GM19452 (cell line): Measurements from ENCODE around the gene CCDC177.

Experiments used
- ATAC-seq: cut with Tn5 transposase; IDR thresholded peaks from one replicate; pipeline ENCODE4 v1.9.1; 2021; ENCODE audit not compliant: unreplicated experiment

CCDC177 gene

DNA sequence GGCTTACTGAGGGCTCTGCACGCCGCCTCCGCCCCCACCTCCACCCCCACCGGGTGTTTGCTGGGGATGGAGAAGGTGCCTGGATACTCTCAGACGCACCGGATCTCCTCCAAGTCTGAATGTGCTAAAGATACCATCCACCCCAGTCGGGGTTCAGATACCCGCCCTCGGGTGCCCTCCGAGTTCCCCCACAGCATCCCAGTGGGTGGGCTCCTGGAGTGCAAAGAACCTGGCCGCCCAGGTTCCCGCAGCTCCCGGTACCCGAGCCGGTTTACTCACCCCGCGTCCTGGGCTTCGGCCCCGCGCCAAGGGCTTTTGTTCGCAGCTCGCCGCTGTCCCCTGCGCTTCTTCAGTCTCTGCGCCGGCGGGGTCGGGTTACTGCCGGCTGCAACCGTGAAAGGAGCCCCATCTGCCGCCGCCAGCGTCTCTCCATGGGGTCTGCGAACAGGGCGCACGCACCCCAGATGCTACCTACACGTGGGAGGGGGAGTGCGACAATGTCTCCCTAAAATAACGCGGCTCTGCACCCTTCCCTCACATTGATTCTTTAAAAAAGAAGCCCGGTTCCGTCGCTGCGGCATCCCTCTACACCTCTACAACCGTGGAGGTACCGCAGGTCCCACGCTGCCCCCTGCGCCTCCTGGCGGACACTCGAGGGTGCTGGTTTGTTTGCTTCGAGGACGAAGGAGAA, at the start of gene CCDC177:
TSS of gene CCDC177 (minus strand) at position 609 of the 691 bp plus-strand sequence. CDS start 1,249 bp downstream, outside the sequence.
- no peak for ATAC-seq

DNA sequence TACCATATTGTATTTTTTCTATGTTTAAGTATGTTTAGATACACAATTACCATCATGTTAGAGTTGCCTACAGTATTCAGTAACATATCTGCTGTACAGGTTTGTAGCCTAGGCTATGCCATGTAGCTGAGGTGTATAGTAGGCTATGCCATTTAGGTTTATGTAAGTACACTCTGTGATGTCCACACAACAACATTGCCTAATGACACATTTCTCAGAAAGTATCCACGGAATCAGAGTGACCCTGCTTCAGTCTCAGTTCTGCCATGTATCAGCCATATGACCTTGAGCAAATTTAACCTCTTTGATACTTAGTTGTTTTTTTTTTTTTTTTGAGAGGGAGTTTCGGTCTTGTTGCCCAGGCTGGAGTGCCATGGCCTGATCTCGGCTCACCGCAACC, 49.5 kb upstream of the CCDC177 start:
- ATAC-seq, result no peak

DNA sequence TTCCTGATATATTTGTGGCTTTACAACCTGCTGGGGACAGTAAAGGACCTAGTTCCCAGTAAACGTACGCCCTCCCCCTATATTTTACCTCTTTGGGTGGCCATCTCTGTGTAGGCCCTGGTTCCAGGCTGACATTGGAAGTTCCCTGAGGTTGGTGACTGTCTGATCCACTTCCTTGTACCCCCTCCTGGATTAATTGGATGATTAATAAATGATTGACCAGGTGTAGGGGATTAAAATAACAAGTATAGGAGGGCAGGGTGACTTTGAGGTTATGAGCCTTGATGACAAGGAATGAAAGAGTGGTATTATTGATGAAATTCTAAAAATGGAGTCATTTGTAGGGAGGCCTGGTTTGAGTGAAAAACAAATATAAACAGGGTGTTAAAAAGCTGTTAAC, 46.3 kb upstream of the CCDC177 start:
- ATAC-seq, result no peak

DNA sequence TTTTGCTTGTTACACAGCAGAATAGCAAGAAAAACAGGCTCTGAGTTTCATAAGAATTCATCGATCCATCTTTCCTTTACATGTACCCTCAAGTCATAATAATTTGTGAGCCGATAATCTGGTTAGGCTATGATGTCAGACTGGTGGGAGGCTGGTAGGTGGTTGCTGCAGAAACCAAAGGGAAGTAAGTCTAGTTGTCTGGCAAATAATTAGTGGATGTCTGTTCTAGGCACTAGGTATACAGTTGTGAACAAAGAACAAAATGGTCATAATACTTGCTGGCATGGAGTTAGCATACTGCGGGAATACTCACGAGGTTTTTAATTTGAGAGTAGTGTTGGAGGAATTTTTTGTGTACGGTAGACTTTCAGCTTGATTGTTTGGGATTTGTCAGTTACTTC, 45.5 kb upstream of the CCDC177 start:
- ATAC-seq, result no peak

DNA sequence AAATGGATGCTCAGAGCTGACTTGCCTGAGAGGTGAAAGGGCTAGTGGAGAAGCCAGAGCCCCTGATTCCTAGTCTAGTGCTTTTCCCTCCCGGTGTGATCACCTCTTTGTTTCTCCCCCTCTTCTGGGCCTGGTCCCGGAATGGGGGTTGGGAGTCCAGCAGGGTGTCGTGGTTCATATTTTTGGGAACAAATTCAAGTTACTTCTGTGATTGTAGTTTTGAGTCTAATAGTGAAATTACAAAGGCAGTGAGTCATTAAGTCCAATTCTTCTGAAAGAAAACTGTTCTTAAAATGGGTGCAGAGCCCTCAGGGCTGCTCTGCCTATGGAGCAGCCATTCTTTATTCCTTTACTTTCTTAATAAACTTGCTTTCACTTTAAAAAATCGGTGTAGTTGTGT, 44.3 kb upstream of the CCDC177 start:
- no peak for ATAC-seq

DNA sequence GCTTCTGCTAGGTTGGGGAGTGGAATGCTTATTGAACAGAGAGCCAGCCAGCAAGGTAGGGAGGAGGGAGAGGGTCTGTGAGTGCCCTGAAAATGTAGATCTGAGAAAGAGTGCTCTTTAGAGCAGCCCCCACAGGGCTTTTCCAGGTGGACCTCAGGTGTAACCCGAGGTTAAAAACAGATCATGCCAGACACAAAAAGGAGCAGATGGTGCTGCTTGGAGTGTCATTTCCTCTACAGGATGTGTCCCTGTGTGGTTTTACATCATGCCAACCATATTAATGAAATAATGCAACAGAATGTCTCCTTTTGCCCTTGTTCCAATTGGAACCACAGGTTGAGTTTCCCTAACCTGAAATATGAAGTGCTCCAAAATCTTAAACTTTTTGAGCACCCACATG, 43.1 kb upstream of the CCDC177 start:
- ATAC-seq, result no peak

DNA sequence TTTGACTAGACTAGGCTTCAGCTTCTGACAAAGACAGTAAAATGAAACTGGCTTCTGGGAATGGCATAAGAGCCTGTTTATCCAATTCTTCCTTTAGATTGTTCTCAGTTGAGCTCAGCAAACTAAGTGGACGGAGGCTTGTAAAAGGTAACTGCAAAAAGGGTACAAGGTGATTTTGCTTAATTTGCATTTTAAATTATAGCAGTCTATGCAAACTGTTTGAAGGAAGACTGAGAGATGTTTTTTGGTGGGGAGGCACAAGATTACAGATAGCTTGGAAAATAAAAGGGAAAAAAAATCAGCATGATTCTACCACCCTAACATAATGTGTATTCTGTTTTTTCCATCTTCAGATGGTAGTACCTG, 41.7 kb upstream of the CCDC177 start:
- no peak for ATAC-seq

DNA sequence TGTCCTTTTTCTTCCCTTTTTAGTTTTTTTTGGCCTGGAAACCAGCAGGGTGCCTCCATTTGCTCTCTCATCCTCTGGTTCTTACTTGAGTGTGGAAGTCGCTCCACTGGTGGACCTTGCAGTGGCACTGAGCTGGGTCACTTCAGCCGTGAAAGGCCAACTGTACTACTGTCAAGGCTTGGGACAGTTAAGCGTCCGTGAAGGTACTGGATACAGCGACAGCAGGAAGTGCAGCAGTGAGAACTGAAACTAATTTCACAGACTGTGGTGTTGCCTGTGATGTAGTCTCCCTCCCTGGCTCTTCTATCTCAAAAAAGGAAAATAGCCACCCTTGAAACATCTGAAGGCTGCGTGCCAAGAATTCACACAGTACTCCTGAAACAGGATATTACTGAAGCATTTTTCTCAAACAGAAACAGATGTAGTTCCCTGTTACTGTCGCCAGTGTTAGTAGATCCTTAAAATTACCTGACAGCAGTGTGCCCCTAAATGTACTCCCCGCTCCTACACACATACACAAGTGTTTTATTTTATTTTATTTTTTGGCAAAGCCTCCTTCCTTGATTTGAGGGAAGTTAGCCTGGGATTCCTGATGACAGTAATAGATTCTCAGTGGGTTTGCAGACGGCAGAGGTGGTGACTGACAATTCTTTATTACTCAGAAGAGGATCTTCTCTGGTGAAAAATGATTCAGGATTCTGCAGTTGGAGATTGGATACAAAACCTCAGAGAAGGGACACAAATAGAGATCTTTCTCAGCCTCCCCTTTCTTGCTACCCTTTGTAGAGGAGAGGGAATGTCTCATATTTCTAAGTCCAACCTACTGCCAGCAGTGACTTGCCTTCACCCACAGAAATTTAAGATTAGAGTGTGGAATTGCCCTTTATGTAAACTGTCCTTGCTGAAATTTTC, 41.1 kb upstream of the CCDC177 start:
- peak; percentile 56 for ATAC-seq

DNA sequence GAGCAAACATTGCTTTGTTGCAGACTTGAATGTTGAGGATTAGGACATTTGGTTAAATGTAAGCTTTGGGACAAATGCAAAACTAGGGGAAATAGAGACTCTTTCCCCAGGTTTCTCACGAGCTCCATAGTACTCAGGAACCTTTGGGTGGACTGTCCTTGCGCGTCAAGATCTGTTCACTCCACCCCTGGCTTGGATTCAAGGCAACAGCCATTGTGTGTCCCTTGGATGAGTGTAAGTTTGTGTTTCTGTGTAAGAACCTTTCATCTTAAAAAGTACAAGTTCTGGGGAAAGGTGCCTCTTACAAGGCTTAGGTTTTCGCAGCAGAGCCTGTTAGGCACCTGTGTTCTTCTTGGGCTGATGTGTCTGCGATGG, 40.4 kb upstream of the CCDC177 start:
- ATAC-seq, result peak; percentile 1

DNA sequence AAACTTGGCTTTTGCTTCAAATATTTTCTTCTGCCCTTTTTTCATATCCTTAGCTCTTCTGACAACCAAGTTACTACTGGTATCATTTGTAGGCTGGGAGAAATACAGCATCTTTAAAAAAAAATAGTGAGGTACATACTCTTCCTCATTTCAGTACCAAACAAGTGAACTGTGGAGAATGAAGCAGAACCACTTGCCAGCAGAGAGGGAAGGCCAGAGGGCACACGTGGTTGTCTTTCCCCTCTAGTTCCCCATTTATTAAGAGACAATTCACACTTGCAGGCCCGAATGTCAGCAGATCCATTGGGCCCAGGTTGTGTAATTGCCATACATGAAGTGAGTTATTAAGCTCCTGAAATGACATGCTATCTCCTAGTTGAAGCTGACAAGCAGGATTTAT, 39.9 kb upstream of the CCDC177 start:
- ATAC-seq, result no peak

DNA sequence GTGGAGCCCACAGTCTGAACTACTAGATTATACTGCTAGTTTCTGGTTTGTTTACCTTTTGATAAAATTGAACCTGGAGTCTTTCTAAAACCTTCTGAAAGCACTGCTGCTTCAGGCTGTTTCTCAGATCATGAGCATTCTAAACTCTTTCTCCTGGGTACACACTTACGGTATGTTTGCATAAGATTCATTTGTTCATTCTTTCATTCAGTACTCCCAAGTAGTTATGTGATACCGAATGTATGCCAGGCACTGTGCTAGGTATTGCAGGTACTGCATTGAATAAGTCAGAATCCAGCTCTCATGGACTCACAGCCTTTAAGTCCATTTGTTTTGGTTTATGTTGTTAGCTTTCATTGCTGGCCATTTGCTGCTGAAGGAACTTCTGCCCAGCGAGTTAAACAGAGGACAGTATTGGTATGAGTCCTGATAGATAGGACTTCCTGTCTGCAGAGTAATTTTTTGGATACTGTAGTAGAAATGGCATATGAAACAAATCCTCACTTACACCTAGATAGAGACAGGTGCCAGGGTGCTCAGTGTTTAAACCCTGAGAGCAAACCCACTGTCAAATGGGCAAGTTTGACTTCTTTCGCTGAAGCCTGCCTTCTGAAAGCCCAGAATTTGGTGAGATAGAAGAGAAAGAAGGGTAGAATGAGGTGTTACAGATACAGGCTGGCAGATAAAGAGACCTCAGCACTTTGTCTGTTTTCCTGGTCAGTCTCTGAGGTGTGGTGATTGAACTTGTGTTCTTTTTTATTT, 38.8 kb upstream of the CCDC177 start:
- no peak for ATAC-seq

DNA sequence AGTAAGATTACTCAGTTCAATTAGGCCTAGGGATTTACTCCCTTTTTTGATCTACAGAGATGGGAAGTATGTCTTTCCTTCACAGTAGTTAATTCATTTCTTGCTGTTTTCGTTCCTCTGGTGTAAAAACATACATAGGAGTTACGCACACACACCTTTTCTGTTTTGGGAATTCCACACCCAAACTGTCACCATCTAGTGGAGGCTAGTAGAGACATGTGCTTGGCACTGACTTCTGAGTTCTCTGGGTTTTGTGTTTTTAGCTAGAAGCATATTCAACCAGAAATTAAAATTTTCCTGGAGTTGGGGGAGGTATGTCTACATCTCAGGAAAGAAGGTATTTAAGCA, 38.1 kb upstream of the CCDC177 start:
- no peak for ATAC-seq

DNA sequence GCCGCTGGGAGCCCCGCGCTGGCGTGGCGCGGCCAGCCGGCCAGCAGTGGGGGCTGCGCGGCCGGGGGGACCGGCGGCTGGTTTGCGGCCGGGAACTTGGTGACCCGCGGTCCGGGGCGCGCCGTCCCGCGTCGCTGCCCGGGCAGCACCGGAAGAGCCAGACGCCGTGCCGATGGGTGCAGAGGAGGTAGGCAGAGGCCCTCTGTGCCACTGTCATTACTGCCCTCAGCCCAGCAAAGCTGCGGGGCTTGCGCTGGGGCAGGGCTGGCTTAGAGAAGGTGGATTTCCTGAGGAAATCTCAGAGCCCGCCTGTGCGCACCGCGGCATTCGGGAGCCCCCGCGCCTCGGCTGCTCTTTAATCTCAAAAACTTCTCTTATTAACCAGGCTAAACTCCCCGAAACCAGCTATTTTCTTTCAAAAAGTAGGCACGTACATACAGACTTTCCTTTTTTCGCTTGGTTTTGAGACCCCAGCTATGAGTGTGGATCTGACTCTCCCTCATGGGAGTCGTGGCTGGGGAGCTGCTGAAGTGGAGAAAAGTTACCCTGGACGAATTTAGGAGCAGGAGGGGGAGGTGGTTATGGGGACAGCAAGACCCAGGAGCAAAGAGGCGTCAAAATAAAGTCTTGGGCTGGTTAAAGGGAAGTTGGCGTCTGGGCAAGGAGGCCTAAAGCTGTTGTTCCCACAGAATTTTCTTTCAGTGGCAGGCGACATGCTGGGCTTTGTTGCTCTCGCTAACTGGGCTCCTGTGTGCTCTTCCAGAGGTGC, 37.5 kb upstream of the CCDC177 start:
- ATAC-seq, result peak; percentile 14

DNA sequence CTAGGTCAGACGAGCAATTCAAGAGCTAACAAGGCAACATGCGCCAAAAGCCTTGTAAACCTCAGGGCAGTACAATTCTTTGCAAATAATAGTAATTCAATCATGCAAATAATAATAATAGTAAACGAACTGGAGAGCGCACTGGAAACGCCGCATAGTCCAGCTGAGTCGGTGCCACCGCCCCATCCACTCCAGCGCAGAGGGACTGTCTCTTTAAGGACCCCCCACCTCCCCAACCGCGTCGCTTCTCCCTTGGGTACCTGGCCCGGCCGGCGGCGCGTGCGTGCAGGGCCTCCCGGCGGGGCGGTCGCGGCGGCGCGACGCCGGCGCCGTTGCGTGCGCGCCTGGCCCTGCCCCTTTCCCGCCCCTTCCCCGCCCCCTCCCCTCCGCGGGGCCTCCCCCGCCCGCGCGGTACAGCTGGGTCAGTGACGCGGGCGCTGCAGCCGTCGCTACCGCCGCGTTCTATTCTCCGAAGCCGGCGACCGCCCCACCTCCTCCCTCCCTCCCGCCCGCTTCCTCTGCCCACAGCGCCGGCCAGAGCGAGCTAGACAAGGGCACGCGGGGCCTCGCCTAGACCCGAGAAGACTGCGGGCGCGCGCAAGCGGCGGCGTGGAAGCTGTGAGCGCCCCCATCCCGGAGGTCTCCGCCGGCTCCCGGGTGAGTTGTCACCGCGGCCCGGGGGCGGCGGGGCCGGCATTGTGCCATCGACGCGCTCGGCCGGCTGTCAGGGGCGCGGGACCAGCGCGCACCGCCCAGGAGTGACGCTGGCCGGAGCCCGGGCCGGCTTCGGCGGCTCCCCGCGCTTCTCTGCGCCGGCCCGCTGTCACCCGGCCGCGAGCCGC, 36.7 kb upstream of the CCDC177 start, which contains the start of gene SUSD6:
TSS of gene SUSD6 (plus strand) at position 425 of the 842 bp plus-strand sequence. CDS start 46,997 bp downstream, outside the sequence.
- ATAC-seq, result peak; percentile 52

DNA sequence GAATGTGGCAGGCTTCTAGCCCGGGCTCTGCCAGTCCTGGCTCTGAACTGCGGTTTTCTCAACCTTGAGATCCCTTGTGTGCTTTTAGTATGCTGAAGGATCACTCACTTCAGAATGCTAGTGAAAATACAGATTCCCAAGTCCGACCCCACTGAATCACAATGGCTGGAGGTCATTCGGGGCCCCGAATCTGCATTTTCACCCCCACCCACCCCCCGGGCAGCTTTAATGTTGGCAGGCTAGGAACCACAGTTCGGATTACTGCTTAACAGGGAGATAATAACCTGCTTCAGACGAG, 36.2 kb upstream of the CCDC177 start:
- no peak for ATAC-seq

DNA sequence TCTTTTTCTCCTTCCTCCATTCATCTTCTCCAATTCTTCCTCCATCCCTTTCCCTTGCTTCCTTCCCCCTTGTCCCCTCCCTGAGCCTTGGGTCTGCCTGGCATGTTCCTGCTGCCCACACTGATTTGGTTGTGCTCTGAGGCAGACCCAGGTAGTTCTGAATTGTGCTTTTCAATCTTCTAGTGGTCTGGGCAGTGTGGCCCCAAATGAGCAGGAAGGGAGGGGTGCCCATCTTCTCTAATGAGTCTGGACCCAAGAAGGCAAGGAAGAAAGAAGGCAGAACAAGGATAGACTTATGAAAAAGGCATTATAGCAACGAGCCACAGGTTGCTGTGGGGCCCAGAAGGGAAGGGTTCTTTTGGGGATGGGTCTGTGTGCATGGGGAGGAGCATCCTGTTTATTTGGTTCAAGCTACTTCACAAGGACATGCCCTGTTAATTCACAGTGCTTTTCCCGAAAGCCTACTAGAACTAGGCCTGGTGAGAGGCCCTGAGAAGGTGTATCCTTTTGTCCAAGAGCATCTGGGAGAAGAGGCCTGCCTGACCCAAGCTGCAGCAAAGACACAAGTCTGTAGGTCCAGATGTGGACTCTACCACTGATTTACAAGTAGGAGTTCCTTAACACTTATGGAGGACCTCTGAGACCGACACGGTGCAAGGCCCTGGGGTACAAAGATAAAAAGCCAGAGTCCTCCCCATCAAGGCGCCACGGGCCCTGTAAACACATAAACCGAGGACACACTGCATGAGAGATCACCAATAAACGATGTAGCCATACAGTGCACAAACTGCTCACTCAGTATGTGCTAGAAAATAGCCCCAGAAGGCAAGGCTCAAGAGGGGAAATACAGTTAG, 35.6 kb upstream of the CCDC177 start:
- no peak for ATAC-seq

DNA sequence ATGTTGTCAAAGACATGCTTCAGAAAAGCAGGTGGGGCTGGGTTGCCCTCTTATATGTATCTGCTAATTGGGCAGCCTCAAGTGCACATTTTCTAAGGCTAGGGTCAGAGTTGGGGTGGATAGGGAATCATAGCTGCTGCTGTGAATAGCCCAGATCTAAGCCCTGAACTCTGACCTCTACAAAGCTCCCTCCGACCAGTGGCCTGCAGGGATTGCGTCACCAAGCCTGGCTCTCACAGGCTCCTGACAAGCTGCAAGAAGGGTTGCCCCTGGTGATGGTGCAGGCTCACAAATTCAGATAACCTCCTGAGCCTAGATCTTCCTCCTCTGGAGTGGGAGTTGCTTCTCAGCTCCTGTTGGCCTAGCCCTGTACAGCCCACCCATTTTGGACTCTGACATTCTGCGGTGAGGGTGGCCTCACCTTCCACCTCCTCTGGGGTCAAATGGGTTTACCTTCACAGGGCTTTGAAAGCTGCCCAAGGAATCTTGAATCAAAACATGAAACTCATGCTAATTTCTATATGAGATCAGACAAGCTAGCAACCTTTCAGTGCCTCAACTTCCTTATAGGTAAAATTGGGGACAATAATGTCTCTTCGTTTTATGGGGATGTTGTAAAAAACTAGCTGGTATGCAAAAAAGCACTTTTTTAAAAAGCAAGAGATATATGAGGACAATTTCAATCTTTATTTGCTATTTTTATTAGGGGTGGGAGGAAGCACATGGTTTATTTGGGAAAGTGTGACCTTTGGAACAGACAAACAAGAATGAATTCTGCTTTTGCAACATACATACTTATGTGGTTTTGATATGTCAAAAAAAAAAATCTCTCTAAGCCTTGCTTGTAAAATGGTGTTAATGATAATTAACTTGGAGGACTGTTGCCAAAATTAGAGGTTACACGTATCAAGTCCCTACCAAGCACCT, 31.9 kb upstream of the CCDC177 start:
- ATAC-seq, result no peak

DNA sequence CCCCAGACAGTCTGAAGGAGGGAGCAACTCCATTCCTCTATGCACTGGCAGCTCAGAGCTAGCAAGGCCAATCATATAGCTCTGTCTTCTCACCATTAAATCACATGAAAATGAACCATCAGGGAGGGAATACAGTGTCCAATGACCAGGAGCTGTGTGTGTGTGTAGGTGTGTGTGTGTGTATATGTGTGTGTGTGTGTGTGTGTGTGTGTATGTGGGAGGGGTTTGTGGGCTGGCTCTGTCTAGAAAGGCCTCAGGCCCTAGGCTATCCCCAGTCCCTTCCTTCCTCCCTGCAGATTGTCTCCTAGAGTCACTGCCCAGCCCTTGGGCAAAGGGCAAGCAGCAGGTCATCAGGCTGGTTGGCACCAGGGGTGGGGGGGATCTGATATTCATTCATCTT, 31.1 kb upstream of the CCDC177 start:
- ATAC-seq, result no peak
